ENCODE results near the gene JPH3. TPM values are rescaled to one million over a fixed set of nuclear protein-coding genes. Genes with fewer than 3 reads are reported as not detected.
"Not testable (repeated sequence)": the region's sequence is repeated elsewhere in the genome, so short reads cannot be mapped to it uniquely, and the experiment has no call there.

Gene JPH3
- total RNA-seq, 2 experiments from 2014 or later: 0.07 to 0.14 TPM

- Mint-ChIP-seq H3K4me1 (ENCODE audit: low read depth) (no peaks in the 10 kb centered on the region), H3K27ac (no peak overlapping the region), H3K4me3 (no peak overlapping the region), H3K36me3 (ENCODE audit: low read depth) (no peaks in the 10 kb centered on the region), H3K27me3 (ENCODE audit: low read depth) (no peaks in the 10 kb centered on the region), H3K9me3 (peaks cover 10% of the 10 kb centered on the region)
- no peak for DNase-seq
- intact Hi-C loops (cut with micrococcal nuclease): no loop called here
- CTCF ChIA-PET: no interaction called here
Measured at GRCh38 chr16:87563714-87564523, 38.4 kb upstream of the JPH3 start.

GRCh38 chr16:87564524-87564778 is 37.9 kb upstream of the JPH3 start:
- no peak for DNase-seq
- intact Hi-C loops (cut with micrococcal nuclease): no loop called here
- H3K27me3 Mint-ChIP-seq (ENCODE audit: low read depth): no peaks in the 10 kb centered on the region
- no peak overlapping the region for H3K27ac Mint-ChIP-seq
- peaks cover 10% of the 10 kb centered on the region for H3K9me3 Mint-ChIP-seq
- H3K4me3 Mint-ChIP-seq: no peak overlapping the region
- CTCF ChIA-PET: no interaction called here
- H3K36me3 Mint-ChIP-seq (ENCODE audit: low read depth): no peaks in the 10 kb centered on the region
- H3K4me1 Mint-ChIP-seq (ENCODE audit: low read depth): no peaks in the 10 kb centered on the region

- intact Hi-C loops (cut with micrococcal nuclease): no loop called here
- Mint-ChIP-seq H3K9me3 (no peaks in the 10 kb centered on the region), H3K27ac (no peak overlapping the region), H3K4me3 (no peak overlapping the region), H3K36me3 (ENCODE audit: low read depth) (no peaks in the 10 kb centered on the region), H3K4me1 (ENCODE audit: low read depth) (no peaks in the 10 kb centered on the region), H3K27me3 (ENCODE audit: low read depth) (peaks cover 7% of the 10 kb centered on the region)
- CTCF ChIA-PET: interaction anchor here (1.2 kb wide), 1 partner anchor 153 kb away, joined by 3 read pairs; no protein-coding TSS in a partner anchor
- no peak for DNase-seq
Measured at GRCh38 chr16:87569601-87570571, 32.4 kb upstream of the JPH3 start.

- no peak overlapping the region for H3K27ac Mint-ChIP-seq
- H3K27me3 Mint-ChIP-seq (ENCODE audit: low read depth): peaks cover 7% of the 10 kb centered on the region
- no peak for DNase-seq
- CTCF ChIA-PET: interaction anchor here (0.5 to 1.6 kb wide), 5 partner anchors 18 to 487 kb away, joined by 3 to 11 read pairs (median 3); no protein-coding TSS in a partner anchor
- intact Hi-C loops (cut with micrococcal nuclease): no loop called here
- no peaks in the 10 kb centered on the region for H3K9me3 Mint-ChIP-seq
- H3K4me3 Mint-ChIP-seq: no peak overlapping the region
- H3K36me3 Mint-ChIP-seq (ENCODE audit: low read depth): no peaks in the 10 kb centered on the region
- H3K4me1 Mint-ChIP-seq (ENCODE audit: low read depth): no peaks in the 10 kb centered on the region
Measured at GRCh38 chr16:87570572-87570937, 31.8 kb upstream of the JPH3 start.

GRCh38 chr16:87570938-87571867 is 31.1 kb upstream of the JPH3 start:
- intact Hi-C loops (cut with micrococcal nuclease): no loop called here
- no peak overlapping the region for H3K27ac Mint-ChIP-seq

GRCh38 chr16:87571868-87572244 is 30.5 kb upstream of the JPH3 start:
- DNase-seq: no peak
- H3K4me3 Mint-ChIP-seq: no peak overlapping the region
- H3K36me3 Mint-ChIP-seq (ENCODE audit: low read depth): no peaks in the 10 kb centered on the region
- no peaks in the 10 kb centered on the region for H3K9me3 Mint-ChIP-seq
- CTCF ChIA-PET: interaction anchor here (0.9 to 1.6 kb wide), 5 partner anchors 10 to 151 kb away, joined by 3 to 11 read pairs (median 3); no protein-coding TSS in a partner anchor
- H3K4me1 Mint-ChIP-seq (ENCODE audit: low read depth): no peaks in the 10 kb centered on the region
- peaks cover 10% of the 10 kb centered on the region for H3K27me3 Mint-ChIP-seq (ENCODE audit: low read depth)
- intact Hi-C loops (cut with micrococcal nuclease): no loop called here
- H3K27ac Mint-ChIP-seq: no peak overlapping the region

More at GRCh38 chr16:87570938-87571867, 31.1 kb upstream of the JPH3 start:
- no peaks in the 10 kb centered on the region for H3K4me1 Mint-ChIP-seq (ENCODE audit: low read depth)
- no peaks in the 10 kb centered on the region for H3K36me3 Mint-ChIP-seq (ENCODE audit: low read depth)
- H3K4me3 Mint-ChIP-seq: no peak overlapping the region
- peaks cover 7% of the 10 kb centered on the region for H3K27me3 Mint-ChIP-seq (ENCODE audit: low read depth)
- no peaks in the 10 kb centered on the region for H3K9me3 Mint-ChIP-seq
- CTCF ChIA-PET: interaction anchor here (0.5 to 1.6 kb wide), 8 partner anchors 9 to 487 kb away, joined by 3 to 11 read pairs (median 3); no protein-coding TSS in a partner anchor
- peak; percentile 58 for DNase-seq

GRCh38 chr16:87572959-87573358 is 29.3 kb upstream of the JPH3 start:
- peaks cover 10% of the 10 kb centered on the region for H3K27me3 Mint-ChIP-seq (ENCODE audit: low read depth)
- H3K4me1 Mint-ChIP-seq (ENCODE audit: low read depth): no peaks in the 10 kb centered on the region
- DNase-seq: no peak
- no peaks in the 10 kb centered on the region for H3K9me3 Mint-ChIP-seq
- no peaks in the 10 kb centered on the region for H3K36me3 Mint-ChIP-seq (ENCODE audit: low read depth)
- H3K4me3 Mint-ChIP-seq: no peak overlapping the region
- H3K27ac Mint-ChIP-seq: no peak overlapping the region
- intact Hi-C loops (cut with micrococcal nuclease): no loop called here
- CTCF ChIA-PET: no interaction called here

- no peaks in the 10 kb centered on the region for H3K4me1 Mint-ChIP-seq (ENCODE audit: low read depth)
Measured at GRCh38 chr16:87575027-87575804, 27.1 kb upstream of the JPH3 start.

GRCh38 chr16:87576171-87576570 is 26.1 kb upstream of the JPH3 start:
- peaks cover 19% of the 10 kb centered on the region for H3K27me3 Mint-ChIP-seq (ENCODE audit: low read depth)
- H3K9me3 Mint-ChIP-seq: no peaks in the 10 kb centered on the region
- H3K4me3 Mint-ChIP-seq: no peak overlapping the region
- CTCF ChIA-PET: no interaction called here
- H3K4me1 Mint-ChIP-seq (ENCODE audit: low read depth): no peaks in the 10 kb centered on the region
- H3K36me3 Mint-ChIP-seq (ENCODE audit: low read depth): no peaks in the 10 kb centered on the region
- intact Hi-C loops (cut with micrococcal nuclease): no loop called here
- H3K27ac Mint-ChIP-seq: no peak overlapping the region
- no peak for DNase-seq

More at GRCh38 chr16:87575027-87575804, 27.1 kb upstream of the JPH3 start:
- no peak overlapping the region for H3K4me3 Mint-ChIP-seq
- peaks cover 13% of the 10 kb centered on the region for H3K27me3 Mint-ChIP-seq (ENCODE audit: low read depth)
- no peak for DNase-seq
- intact Hi-C loops (cut with micrococcal nuclease): no loop called here
- CTCF ChIA-PET: interaction anchor here (1.6 kb wide), 1 partner anchor 61 kb away, joined by 4 read pairs; no protein-coding TSS in a partner anchor
- H3K9me3 Mint-ChIP-seq: no peaks in the 10 kb centered on the region
- no peaks in the 10 kb centered on the region for H3K36me3 Mint-ChIP-seq (ENCODE audit: low read depth)
- H3K27ac Mint-ChIP-seq: no peak overlapping the region

- H3K27ac Mint-ChIP-seq; H3K4me3 Mint-ChIP-seq; H3K4me1 Mint-ChIP-seq (ENCODE audit: low read depth); DNase-seq; H3K9me3 Mint-ChIP-seq; intact Hi-C loops (cut with micrococcal nuclease); H3K36me3 Mint-ChIP-seq (ENCODE audit: low read depth): not testable (repeated sequence)
- peaks cover 25% of the 10 kb centered on the region for H3K27me3 Mint-ChIP-seq (ENCODE audit: low read depth)
- CTCF ChIA-PET: interaction anchor here (0.7 to 1.1 kb wide), 2 partner anchors 45 to 58 kb away, joined by 3 to 4 read pairs; no protein-coding TSS in a partner anchor
Measured at GRCh38 chr16:87578142-87578930, 24.0 kb upstream of the JPH3 start.

- intact Hi-C loops (cut with micrococcal nuclease): no loop called here
- H3K27me3 Mint-ChIP-seq (ENCODE audit: low read depth): peaks cover 29% of the 10 kb centered on the region
- H3K4me1 Mint-ChIP-seq (ENCODE audit: low read depth): no peaks in the 10 kb centered on the region
- CTCF ChIA-PET: no interaction called here
- H3K4me3 Mint-ChIP-seq: no peak overlapping the region
- H3K36me3 Mint-ChIP-seq (ENCODE audit: low read depth): no peaks in the 10 kb centered on the region
- no peak for DNase-seq
- no peak overlapping the region for H3K27ac Mint-ChIP-seq
- no peaks in the 10 kb centered on the region for H3K9me3 Mint-ChIP-seq
Measured at GRCh38 chr16:87579691-87580090, 22.6 kb upstream of the JPH3 start.
